Liver (tissue), 3 donors: Measurements from ENCODE around the gene RARRES1.

Source experiments
- ATF3 ChIP-seq: IDR thresholded peaks from 2 replicates; pipeline ENCODE4 v1.6.1; 2016; ENCODE audit warnings: antibody characterized with exemption
- CTCF ChIP-seq: fragments of 150-350 bp; IDR thresholded peaks from 2 replicates; pipeline ENCODE4 v1.5.1; 2017; ENCODE audit warnings: improper control_type of control experiment, low read depth, low read length; ENCODE audit not compliant: missing input control
- FOXA1 ChIP-seq: IDR thresholded peaks from 2 replicates; pipeline ENCODE4 v1.6.1; 2016; ENCODE audit warnings: antibody characterized with exemption
- GABPA ChIP-seq, 2 donors: IDR thresholded peaks in 1 of 2; conservative IDR thresholded peaks in 1 of 2; 2 replicates each; pipeline ENCODE4 v1.6.1; 2016; ENCODE audit warnings: antibody characterized with exemption in 2 of 2, mild to moderate bottlenecking in 1 of 2, moderate library complexity in 1 of 2
- NR2F2 ChIP-seq: IDR thresholded peaks from 2 replicates; pipeline ENCODE4 v1.6.1; 2016; ENCODE audit warnings: antibody characterized with exemption
- REST ChIP-seq: IDR thresholded peaks from 2 replicates; pipeline ENCODE4 v1.6.1; 2016; ENCODE audit warnings: antibody characterized with exemption, mild to moderate bottlenecking
- SP1 ChIP-seq: IDR thresholded peaks from 2 replicates; pipeline ENCODE4 v1.6.1; 2018; ENCODE audit warnings: antibody characterized with exemption, mild to moderate bottlenecking
- donor health status: healthy.
- donor health status: healthy.

- TF ChIP-seq REST (no peak), NR2F2 (no peak), CTCF (no peak), GABPA (IDR thresholded peaks at IDR 0.05 in 1 of 2, conservative IDR thresholded peaks at IDR 0.05 in 1 of 2) (no peak), ATF3 (no peak), FOXA1 (no peak), SP1 (no peak)
These were observed 68.4 kb downstream of the RARRES1 start for GRCh38 chr3:158663832-158664231.
